WTC11 (cell line): ENCODE data around the gene KCNT2. TPM values are rescaled to one million over a fixed set of nuclear protein-coding genes. Genes with fewer than 3 reads are reported as not detected.

Source experiments
- ATAC-seq: fragments of 200-7000 bp; cut with Tn5 transposase; 2 replicates; pipeline ENCODE4 v1.10.0; 2021; ENCODE audit warnings: mild to moderate bottlenecking, moderate library complexity
- CTCF ChIA-PET: fragments of 300-600 bp; sonication (Branson Sonifier 250); formaldehyde crosslinking; loops from one replicate; lab custom pipeline; 2021; ENCODE audit warnings: antibody characterized with exemption; lab: Charles Lee
- POLR2A ChIA-PET: fragments of 350-600 bp; sonication (Branson Sonifier 250); formaldehyde crosslinking; loops from one replicate; lab custom pipeline; 2021; ENCODE audit warnings: antibody characterized with exemption; lab: Charles Lee
- DNase-seq: peaks from one replicate; pipeline ENCODE4 v3.0.0; 2021; ENCODE audit warnings: low spot score
- H3K27ac Mint-ChIP-seq: 2 replicates; pipeline ENCODE4 v1.8.0; 2021; ENCODE audit warnings: mixed read lengths
- H3K27me3 Mint-ChIP-seq: 2 replicates; pipeline ENCODE4 v1.8.0; 2021; ENCODE audit warnings: low read depth, mild to moderate bottlenecking, moderate library complexity, mixed read lengths
- H3K36me3 Mint-ChIP-seq: 2 replicates; pipeline ENCODE4 v1.8.0; 2021; ENCODE audit warnings: mixed read lengths
- H3K4me1 Mint-ChIP-seq: 2 replicates; pipeline ENCODE4 v1.8.0; 2022; ENCODE audit warnings: mixed read lengths
- H3K4me3 Mint-ChIP-seq: 2 replicates; pipeline ENCODE4 v1.8.0; 2021; ENCODE audit warnings: mild to moderate bottlenecking, moderate library complexity, mixed read lengths
- H3K9me3 Mint-ChIP-seq: 2 replicates; pipeline ENCODE4 v1.8.0; 2021; ENCODE audit warnings: mixed read lengths
- EMX1 ChIP-seq: fragments of 250-450 bp; sonication (Bioruptor Pico); IDR thresholded peaks from 2 replicates; pipeline ENCODE4 v1.8.0; 2021; ENCODE audit warnings: mild to moderate bottlenecking
- FOXJ3 ChIP-seq: sonication (generic); formaldehyde crosslinking; IDR thresholded peaks from 2 replicates; pipeline ENCODE4 v1.9.0; 2021; ENCODE audit warnings: missing genetic modification reagents, mild to moderate bottlenecking, borderline replicate concordance
- FOXP1 ChIP-seq: sonication (generic); formaldehyde crosslinking; IDR thresholded peaks from 2 replicates; pipeline ENCODE4 v1.8.0; 2022; ENCODE audit warnings: missing genetic modification reagents, mild to moderate bottlenecking, moderate library complexity, borderline replicate concordance
- KAT7 ChIP-seq: sonication (generic); formaldehyde crosslinking; IDR thresholded peaks from 2 replicates; pipeline ENCODE4 v1.8.1; 2023; ENCODE audit warnings: missing genetic modification reagents, mild to moderate bottlenecking, borderline replicate concordance
- MXD4 ChIP-seq: fragments of 250-450 bp; sonication (Bioruptor Pico); IDR thresholded peaks from 2 replicates; pipeline ENCODE4 v1.8.0; 2021; ENCODE audit warnings: mild to moderate bottlenecking, moderate library complexity, borderline replicate concordance
- NR3C1 ChIP-seq: sonication (generic); formaldehyde crosslinking; conservative IDR thresholded peaks from 2 replicates; pipeline ENCODE4 v1.8.1; 2023; ENCODE audit warnings: low read depth, mild to moderate bottlenecking, missing genetic modification reagents
- RORB ChIP-seq: fragments of 250-450 bp; sonication (Bioruptor Pico); IDR thresholded peaks from 2 replicates; pipeline ENCODE4 v1.9.0; 2021; ENCODE audit warnings: mild to moderate bottlenecking
- TEAD1 ChIP-seq: sonication (generic); formaldehyde crosslinking; IDR thresholded peaks from 2 replicates; pipeline ENCODE4 v1.8.0; 2022; ENCODE audit warnings: mild to moderate bottlenecking, missing genetic modification reagents
- TP53 ChIP-seq: sonication (generic); formaldehyde crosslinking; IDR thresholded peaks from 2 replicates; pipeline ENCODE4 v1.8.1; 2023; ENCODE audit warnings: mild to moderate bottlenecking, missing genetic modification reagents
- ZBTB21 ChIP-seq: sonication (generic); formaldehyde crosslinking; IDR thresholded peaks from 2 replicates; pipeline ENCODE4 v1.8.1; 2023; ENCODE audit warnings: mild to moderate bottlenecking, missing genetic modification reagents, borderline replicate concordance
- ZNF232 ChIP-seq: sonication (generic); formaldehyde crosslinking; IDR thresholded peaks from 2 replicates; pipeline ENCODE4 v1.8.0; 2022; ENCODE audit warnings: mild to moderate bottlenecking, missing genetic modification reagents
- ZNF317 ChIP-seq: sonication (generic); formaldehyde crosslinking; IDR thresholded peaks from 2 replicates; pipeline ENCODE4 v1.8.1; 2023; ENCODE audit warnings: low read depth, mild to moderate bottlenecking, moderate library complexity, missing genetic modification reagents, borderline replicate concordance
- ZNF416 ChIP-seq: fragments of 250-450 bp; sonication (Bioruptor Pico); IDR thresholded peaks from 2 replicates; pipeline ENCODE4 v1.9.0; 2021; ENCODE audit warnings: mild to moderate bottlenecking, inconsistent platforms
- total RNA-seq: library from RNA; stranded (reverse); gene quantifications from 3 replicates; pipeline ENCODE4 v1.2.3, GENCODE V29; 2021
- TF ChIP-seq, protein P1 (sequence below): sonication (generic); formaldehyde crosslinking; conservative IDR thresholded peaks from 2 replicates; pipeline ENCODE4 v1.8.1; 2022; ENCODE audit warnings: mild to moderate bottlenecking, missing genetic modification reagents
- TF ChIP-seq, protein P2 (sequence below): sonication (generic); formaldehyde crosslinking; IDR thresholded peaks from 2 replicates; pipeline ENCODE4 v1.8.0; 2023; ENCODE audit warnings: missing genetic modification reagents
- TF ChIP-seq, protein P3 (sequence below): fragments of 250-450 bp; sonication (Bioruptor Pico); IDR thresholded peaks from 2 replicates; pipeline ENCODE4 v1.9.0; 2021; ENCODE audit warnings: mild to moderate bottlenecking
- TF ChIP-seq, protein P4 (sequence below): fragments of 250-450 bp; sonication (Bioruptor Pico); conservative IDR thresholded peaks from 2 replicates; pipeline ENCODE4 v1.9.0; 2021; ENCODE audit warnings: mild to moderate bottlenecking
- TF ChIP-seq, protein P5 (sequence below): sonication (generic); formaldehyde crosslinking; IDR thresholded peaks from 2 replicates; pipeline ENCODE4 v1.8.0; 2022; ENCODE audit warnings: mild to moderate bottlenecking, missing genetic modification reagents
- TF ChIP-seq, protein P6 (sequence below): sonication (generic); formaldehyde crosslinking; IDR thresholded peaks from 2 replicates; pipeline ENCODE4 v1.8.1; 2022; ENCODE audit warnings: missing genetic modification reagents, borderline replicate concordance
- TF ChIP-seq, protein P7 (sequence below): sonication (generic); formaldehyde crosslinking; IDR thresholded peaks from 2 replicates; pipeline ENCODE4 v1.8.1; 2022; ENCODE audit warnings: low read depth, mild to moderate bottlenecking, moderate library complexity, missing genetic modification reagents, borderline replicate concordance
- TF ChIP-seq, protein P8 (sequence below): sonication (generic); formaldehyde crosslinking; IDR thresholded peaks from 2 replicates; pipeline ENCODE4 v1.8.0; 2023; ENCODE audit warnings: missing genetic modification reagents, mild to moderate bottlenecking, borderline replicate concordance

The KCNT2 gene
- total RNA-seq, 1 experiment from 2014 or later, result 11.6 TPM

DNA sequence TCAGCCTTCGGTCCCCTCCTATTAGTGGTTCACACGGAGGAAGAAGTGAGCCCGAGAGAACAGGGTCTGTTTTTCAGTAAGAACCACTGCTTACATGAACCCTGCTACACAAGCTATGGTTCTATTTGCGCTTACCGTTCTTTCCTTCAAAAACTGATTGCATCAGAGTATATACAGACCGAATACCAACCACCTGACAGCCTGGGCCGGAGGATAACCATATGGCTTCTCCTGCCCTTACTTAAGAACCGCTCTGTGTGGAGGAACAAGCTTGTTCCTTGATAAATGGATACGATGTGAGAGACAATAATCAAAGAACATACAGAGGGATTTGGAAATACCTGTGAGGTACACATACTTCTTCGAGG lies 1.1 kb upstream of the KCNT2 start:
- Mint-ChIP-seq H3K36me3 (no peaks in the 10 kb centered on the region), H3K9me3 (no peaks in the 10 kb centered on the region), H3K27me3 (no peaks in the 10 kb centered on the region), H3K4me3 (peak overlapping the region; percentile 92), H3K4me1 (peaks cover 57% of the 10 kb centered on the region), H3K27ac (peak overlapping the region; percentile 98)
- DNase-seq (no peak), ATAC-seq (peak; percentile 1)
- no peak for TF ChIP-seq KAT7 (CRISPR knock-in tag)
- TF ChIP-seq, protein P1, sequence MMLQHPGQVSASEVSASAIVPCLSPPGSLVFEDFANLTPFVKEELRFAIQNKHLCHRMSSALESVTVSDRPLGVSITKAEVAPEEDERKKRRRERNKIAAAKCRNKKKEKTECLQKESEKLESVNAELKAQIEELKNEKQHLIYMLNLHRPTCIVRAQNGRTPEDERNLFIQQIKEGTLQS (CRISPR knock-in tag), result no peak
- TF ChIP-seq, protein P2, sequence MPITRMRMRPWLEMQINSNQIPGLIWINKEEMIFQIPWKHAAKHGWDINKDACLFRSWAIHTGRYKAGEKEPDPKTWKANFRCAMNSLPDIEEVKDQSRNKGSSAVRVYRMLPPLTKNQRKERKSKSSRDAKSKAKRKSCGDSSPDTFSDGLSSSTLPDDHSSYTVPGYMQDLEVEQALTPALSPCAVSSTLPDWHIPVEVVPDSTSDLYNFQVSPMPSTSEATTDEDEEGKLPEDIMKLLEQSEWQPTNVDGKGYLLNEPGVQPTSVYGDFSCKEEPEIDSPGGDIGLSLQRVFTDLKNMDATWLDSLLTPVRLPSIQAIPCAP (CRISPR knock-in tag), result no peak
- no peak for TF ChIP-seq FOXP1 (CRISPR knock-in tag)
- TF ChIP-seq ZNF232 (CRISPR knock-in tag), result no peak
- TF ChIP-seq TEAD1 (CRISPR knock-in tag), result no peak
- TF ChIP-seq, protein P3, sequence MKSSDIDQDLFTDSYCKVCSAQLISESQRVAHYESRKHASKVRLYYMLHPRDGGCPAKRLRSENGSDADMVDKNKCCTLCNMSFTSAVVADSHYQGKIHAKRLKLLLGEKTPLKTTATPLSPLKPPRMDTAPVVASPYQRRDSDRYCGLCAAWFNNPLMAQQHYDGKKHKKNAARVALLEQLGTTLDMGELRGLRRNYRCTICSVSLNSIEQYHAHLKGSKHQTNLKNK (CRISPR knock-in tag), result no peak
- no peak for TF ChIP-seq RORB (CRISPR knock-in tag)
- TF ChIP-seq EMX1, result no peak
- ChIA-PET POLR2A (interaction anchor here (0.6 to 1.9 kb wide), 12 partner anchors 8 to 264 kb away, joined by 3 to 7 read pairs (median 4); no protein-coding TSS in a partner anchor), CTCF (interaction anchor here (0.8 to 1.7 kb wide), 5 partner anchors 51 to 431 kb away, joined by 3 to 5 read pairs (median 4); no protein-coding TSS in a partner anchor)

DNA sequence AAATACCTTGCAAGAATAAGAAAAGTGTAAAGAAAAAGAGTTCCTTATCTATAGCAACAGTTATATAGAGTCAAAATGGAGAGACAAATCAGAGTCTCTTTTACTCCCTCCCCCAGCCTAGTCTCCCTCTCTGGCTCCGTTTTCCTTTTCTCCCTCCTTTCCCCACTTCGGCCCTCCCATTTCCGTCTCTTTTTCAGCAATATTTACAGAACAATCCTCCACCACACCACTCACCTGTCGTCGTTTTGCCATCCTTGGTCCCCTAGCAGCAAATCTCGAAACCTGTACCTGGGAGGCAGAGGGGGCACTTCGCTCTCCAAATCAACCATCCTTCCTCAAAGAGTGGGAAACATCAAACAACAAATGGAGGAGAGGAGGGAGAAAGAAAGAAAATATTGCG lies 259 bp downstream of the KCNT2 start:
- ChIA-PET POLR2A (interaction anchor here (1.1 to 1.9 kb wide), 7 partner anchors 8 to 263 kb away, joined by 3 to 7 read pairs (median 4); no protein-coding TSS in a partner anchor), CTCF (no interaction called here)
- H3K27ac Mint-ChIP-seq, result peak overlapping the region; percentile 99
- H3K36me3 Mint-ChIP-seq, result peaks cover 6% of the 10 kb centered on the region
- no peaks in the 10 kb centered on the region for H3K27me3 Mint-ChIP-seq
- peaks cover 55% of the 10 kb centered on the region for H3K4me1 Mint-ChIP-seq
- peak; percentile 2; the same call in 1 of the 2 replicates for ATAC-seq
- no peak for DNase-seq
- peak overlapping the region; percentile 92 for H3K4me3 Mint-ChIP-seq
- H3K9me3 Mint-ChIP-seq, result no peaks in the 10 kb centered on the region
- TF ChIP-seq ZBTB21 (CRISPR knock-in tag) (no peak), MXD4 (CRISPR knock-in tag) (no peak), ZNF317 (CRISPR knock-in tag) (no peak), NR3C1 (CRISPR knock-in tag) (no peak), FOXJ3 (CRISPR knock-in tag) (no peak), ZNF416 (CRISPR knock-in tag) (no peak), TP53 (CRISPR knock-in tag) (no peak), ZNF232 (CRISPR knock-in tag) (no peak)
- TF ChIP-seq, protein P4, sequence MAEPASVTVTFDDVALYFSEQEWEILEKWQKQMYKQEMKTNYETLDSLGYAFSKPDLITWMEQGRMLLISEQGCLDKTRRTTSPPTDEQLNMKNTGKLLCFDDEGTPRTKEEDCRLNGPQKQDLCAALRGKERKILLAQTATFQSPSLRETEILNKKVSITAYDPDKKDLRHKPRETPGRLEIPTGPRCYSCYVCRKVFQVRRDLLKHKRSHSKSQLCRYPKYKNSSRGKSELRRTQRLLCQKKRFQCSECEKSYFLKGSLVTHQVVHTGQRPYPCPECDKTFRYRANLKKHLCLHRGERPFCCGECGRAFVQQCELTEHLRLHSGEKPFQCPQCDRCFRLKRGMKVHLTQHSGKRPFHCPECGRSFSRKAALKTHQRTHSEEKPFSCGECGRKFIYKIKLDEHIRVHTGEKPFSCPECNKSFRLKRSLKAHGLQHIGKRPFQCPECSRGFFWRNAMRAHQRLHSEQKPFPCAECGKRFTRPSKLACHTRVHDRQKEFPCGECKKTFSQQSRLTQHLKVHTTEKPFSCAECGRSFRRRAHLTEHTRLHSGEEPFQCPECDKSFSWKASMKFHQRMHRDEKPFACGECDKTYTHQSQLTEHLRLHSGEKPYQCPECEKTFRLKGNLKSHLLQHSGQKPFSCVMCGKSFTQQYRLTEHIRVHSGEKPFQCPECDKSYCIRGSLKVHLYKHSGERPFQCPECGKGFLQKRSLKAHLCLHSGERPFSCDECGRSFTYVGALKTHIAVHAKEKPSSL, result no peak
- TF ChIP-seq, protein P5, sequence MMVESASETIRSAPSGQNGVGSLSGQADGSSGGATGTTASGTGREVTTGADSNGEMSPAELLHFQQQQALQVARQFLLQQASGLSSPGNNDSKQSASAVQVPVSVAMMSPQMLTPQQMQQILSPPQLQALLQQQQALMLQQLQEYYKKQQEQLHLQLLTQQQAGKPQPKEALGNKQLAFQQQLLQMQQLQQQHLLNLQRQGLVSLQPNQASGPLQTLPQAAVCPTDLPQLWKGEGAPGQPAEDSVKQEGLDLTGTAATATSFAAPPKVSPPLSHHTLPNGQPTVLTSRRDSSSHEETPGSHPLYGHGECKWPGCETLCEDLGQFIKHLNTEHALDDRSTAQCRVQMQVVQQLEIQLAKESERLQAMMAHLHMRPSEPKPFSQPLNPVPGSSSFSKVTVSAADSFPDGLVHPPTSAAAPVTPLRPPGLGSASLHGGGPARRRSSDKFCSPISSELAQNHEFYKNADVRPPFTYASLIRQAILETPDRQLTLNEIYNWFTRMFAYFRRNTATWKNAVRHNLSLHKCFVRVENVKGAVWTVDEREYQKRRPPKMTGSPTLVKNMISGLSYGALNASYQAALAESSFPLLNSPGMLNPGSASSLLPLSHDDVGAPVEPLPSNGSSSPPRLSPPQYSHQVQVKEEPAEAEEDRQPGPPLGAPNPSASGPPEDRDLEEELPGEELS (CRISPR knock-in tag), result no peak
- TF ChIP-seq, protein P6, sequence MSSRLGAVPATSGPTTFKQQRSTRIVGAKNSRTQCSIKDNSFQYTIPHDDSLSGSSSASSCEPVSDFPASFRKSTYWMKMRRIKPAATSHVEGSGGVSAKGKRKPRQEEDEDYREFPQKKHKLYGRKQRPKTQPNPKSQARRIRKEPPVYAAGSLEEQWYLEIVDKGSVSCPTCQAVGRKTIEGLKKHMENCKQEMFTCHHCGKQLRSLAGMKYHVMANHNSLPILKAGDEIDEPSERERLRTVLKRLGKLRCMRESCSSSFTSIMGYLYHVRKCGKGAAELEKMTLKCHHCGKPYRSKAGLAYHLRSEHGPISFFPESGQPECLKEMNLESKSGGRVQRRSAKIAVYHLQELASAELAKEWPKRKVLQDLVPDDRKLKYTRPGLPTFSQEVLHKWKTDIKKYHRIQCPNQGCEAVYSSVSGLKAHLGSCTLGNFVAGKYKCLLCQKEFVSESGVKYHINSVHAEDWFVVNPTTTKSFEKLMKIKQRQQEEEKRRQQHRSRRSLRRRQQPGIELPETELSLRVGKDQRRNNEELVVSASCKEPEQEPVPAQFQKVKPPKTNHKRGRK, result no peak
- TF ChIP-seq, protein P7, sequence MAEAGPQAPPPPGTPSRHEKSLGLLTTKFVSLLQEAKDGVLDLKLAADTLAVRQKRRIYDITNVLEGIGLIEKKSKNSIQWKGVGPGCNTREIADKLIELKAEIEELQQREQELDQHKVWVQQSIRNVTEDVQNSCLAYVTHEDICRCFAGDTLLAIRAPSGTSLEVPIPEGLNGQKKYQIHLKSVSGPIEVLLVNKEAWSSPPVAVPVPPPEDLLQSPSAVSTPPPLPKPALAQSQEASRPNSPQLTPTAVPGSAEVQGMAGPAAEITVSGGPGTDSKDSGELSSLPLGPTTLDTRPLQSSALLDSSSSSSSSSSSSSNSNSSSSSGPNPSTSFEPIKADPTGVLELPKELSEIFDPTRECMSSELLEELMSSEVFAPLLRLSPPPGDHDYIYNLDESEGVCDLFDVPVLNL, result no peak
- TF ChIP-seq, protein P8, sequence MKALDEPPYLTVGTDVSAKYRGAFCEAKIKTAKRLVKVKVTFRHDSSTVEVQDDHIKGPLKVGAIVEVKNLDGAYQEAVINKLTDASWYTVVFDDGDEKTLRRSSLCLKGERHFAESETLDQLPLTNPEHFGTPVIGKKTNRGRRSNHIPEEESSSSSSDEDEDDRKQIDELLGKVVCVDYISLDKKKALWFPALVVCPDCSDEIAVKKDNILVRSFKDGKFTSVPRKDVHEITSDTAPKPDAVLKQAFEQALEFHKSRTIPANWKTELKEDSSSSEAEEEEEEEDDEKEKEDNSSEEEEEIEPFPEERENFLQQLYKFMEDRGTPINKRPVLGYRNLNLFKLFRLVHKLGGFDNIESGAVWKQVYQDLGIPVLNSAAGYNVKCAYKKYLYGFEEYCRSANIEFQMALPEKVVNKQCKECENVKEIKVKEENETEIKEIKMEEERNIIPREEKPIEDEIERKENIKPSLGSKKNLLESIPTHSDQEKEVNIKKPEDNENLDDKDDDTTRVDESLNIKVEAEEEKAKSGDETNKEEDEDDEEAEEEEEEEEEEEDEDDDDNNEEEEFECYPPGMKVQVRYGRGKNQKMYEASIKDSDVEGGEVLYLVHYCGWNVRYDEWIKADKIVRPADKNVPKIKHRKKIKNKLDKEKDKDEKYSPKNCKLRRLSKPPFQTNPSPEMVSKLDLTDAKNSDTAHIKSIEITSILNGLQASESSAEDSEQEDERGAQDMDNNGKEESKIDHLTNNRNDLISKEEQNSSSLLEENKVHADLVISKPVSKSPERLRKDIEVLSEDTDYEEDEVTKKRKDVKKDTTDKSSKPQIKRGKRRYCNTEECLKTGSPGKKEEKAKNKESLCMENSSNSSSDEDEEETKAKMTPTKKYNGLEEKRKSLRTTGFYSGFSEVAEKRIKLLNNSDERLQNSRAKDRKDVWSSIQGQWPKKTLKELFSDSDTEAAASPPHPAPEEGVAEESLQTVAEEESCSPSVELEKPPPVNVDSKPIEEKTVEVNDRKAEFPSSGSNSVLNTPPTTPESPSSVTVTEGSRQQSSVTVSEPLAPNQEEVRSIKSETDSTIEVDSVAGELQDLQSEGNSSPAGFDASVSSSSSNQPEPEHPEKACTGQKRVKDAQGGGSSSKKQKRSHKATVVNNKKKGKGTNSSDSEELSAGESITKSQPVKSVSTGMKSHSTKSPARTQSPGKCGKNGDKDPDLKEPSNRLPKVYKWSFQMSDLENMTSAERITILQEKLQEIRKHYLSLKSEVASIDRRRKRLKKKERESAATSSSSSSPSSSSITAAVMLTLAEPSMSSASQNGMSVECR (CRISPR knock-in tag), result no peak
- TF ChIP-seq, protein P1 (CRISPR knock-in tag), result no peak
